Panc1 (cell line): ENCODE measurements around the gene ARMC12. TPM values are rescaled to one million over a fixed set of nuclear protein-coding genes. Genes with fewer than 3 reads are reported as not detected.

ENCODE experiments used
- ATAC-seq: fragments of 200-7000 bp; cut with Tn5 transposase; 2 replicates; pipeline ENCODE4 v1.9.1; 2020; ENCODE audit warnings: mild to moderate bottlenecking, moderate library complexity
- BruUV-seq: library from RNA; stranded (reverse); fragments of 400-500 nt; replicated peaks from 2 replicates; lab custom pipeline; 2021; lab: Mats Ljungman, UMichigan
- CTCF ChIA-PET: fragments of 300-600 bp; sonication (Branson Sonifier 250); formaldehyde crosslinking; loops from one replicate; lab custom pipeline; 2022; ENCODE audit warnings: antibody characterized with exemption; lab: Charles Lee
- POLR2A ChIA-PET: fragments of 300-600 bp; sonication (Branson Sonifier 250); formaldehyde crosslinking; loops from one replicate; lab custom pipeline; 2022; ENCODE audit warnings: antibody characterized with exemption; lab: Charles Lee
- DNase-seq: peaks from one replicate; pipeline ENCODE4 v3.0.0-alpha.2; 2010; ENCODE audit warnings: low read depth, low spot score
- H3K27ac ChIP-seq: 2 replicates; pipeline ENCODE4 v1.5.1; 2011; ENCODE audit warnings: mild to moderate bottlenecking, low read length, inconsistent platforms
- H3K27me3 ChIP-seq: fragments of 200-500 bp; sonication (Bioruptor generic); 2 replicates; pipeline ENCODE4 v1.6.0; 2014; ENCODE audit warnings: low read length, inconsistent platforms; ENCODE audit not compliant: control insufficient read depth, insufficient read depth
- H3K36me3 ChIP-seq: fragments of 200-500 bp; sonication (Bioruptor generic); 2 replicates; pipeline ENCODE4 v1.5.1; 2014; ENCODE audit warnings: inconsistent platforms, mild to moderate bottlenecking, low read length, moderate library complexity; ENCODE audit not compliant: control insufficient read depth, insufficient read depth
- H3K4me1 ChIP-seq: 2 replicates; pipeline ENCODE4 v1.5.1; 2011; ENCODE audit warnings: inconsistent platforms, mild to moderate bottlenecking, low read length, moderate library complexity; ENCODE audit not compliant: control insufficient read depth, insufficient read depth
- H3K4me3 ChIP-seq, 2 experiments: 2 replicates each; pipeline ENCODE4 v1.5.1; 2011 to 2012; ENCODE audit warnings: low read depth in 2 of 2, low read length in 2 of 2, mild to moderate bottlenecking in 2 of 2, inconsistent platforms in 1 of 2, moderate library complexity in 1 of 2
- H3K9me3 ChIP-seq: fragments of 200-500 bp; sonication (Bioruptor generic); 2 replicates; pipeline ENCODE4 v1.5.1; 2014; ENCODE audit warnings: low read depth, mild to moderate bottlenecking, inconsistent platforms, low read length, moderate library complexity; ENCODE audit not compliant: control insufficient read depth, insufficient read depth
- CTCF ChIP-seq: fragments of 450-650 bp; IDR thresholded peaks from 2 replicates; pipeline ENCODE4 v1.5.1; 2017; ENCODE audit warnings: mild to moderate bottlenecking
- POLR2AphosphoS5 ChIP-seq: IDR thresholded peaks from 2 replicates; pipeline ENCODE4 v1.6.1; 2012; ENCODE audit warnings: mild to moderate bottlenecking, low read depth, low read length, moderate library complexity
- REST ChIP-seq, 2 experiments: IDR thresholded peaks; 2 replicates each; pipeline ENCODE4 v1.6.1; 2011 to 2012; ENCODE audit warnings: low read depth in 2 of 2, control low read depth in 1 of 2, low read length in 1 of 2, mild to moderate bottlenecking in 1 of 2, moderate library complexity in 1 of 2; ENCODE audit not compliant: insufficient read depth in 1 of 2
- SIN3A ChIP-seq: IDR thresholded peaks from 2 replicates; pipeline ENCODE4 v1.6.1; 2012; ENCODE audit warnings: low read depth, mild to moderate bottlenecking, low read length, moderate library complexity, borderline replicate concordance; ENCODE audit not compliant: insufficient read depth
- TCF7L2 ChIP-seq: IDR thresholded peaks from 2 replicates; pipeline ENCODE4 v1.6.1; 2011; ENCODE audit warnings: mild to moderate bottlenecking, low read depth, low read length, inconsistent platforms
- in situ Hi-C: cut with HindIII; loops from 2 replicates; pipeline ENCODE4 v1.10.0; 2016; ENCODE audit warnings: low sequenced_read_pairs, low pct_unique_long_range_greater_than_20kb
- intact Hi-C: fragments of 100-400 bp; cut with micrococcal nuclease; formaldehyde crosslinking; loops from one replicate; pipeline ENCODE4 v1.10.0; 2022; ENCODE audit not compliant: unreplicated experiment
- total RNA-seq: library from RNA; stranded (reverse); gene quantifications from one replicate; pipeline ENCODE4 v1.2.1, GENCODE V29; 2021; ENCODE audit not compliant: unreplicated experiment

The ARMC12 gene
- total RNA-seq, 1 experiment from 2014 or later, result 1.4 TPM

DNA sequence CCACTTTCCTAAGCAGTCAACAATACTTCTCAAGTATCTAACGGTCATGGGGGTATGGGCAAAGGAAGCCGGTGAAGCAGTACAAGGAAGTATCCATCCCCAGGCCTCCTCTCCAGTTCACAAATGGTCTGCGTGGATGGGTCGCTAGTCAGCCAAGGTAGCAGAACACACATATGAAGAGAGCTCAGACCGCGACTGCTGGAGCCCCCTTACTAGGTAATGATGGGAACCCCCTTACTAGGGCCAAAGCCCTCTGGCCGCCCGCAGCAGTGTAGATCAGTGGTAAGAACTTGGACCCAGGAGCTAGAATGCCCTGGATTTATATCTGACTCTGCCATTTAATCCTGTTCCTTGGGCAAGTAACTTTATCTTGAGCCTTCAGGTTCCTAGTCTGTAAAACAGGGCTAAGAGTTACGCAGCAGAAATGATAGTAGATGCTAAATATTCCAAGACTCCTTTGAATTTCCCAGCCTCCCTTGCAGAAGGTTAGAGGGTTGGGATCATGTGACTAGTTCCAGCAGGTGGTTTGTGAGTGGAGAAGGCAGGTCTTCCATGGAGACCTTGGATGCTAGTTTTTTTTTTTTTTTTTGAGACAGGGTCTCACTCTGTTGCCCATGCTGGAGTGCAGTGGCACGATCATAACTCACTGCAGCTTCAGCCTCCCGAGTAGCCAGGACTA, 37.4 kb downstream of the ARMC12 start:
- no peak for TF ChIP-seq SIN3A
- TF ChIP-seq CTCF, result no peak
- TF ChIP-seq TCF7L2, result no peak
- no peak for TF ChIP-seq POLR2AphosphoS5
- TF ChIP-seq REST (IDR thresholded peaks at IDR 0.05; ENCODE audit: insufficient read depth in 1 of 2, low read depth in 2 of 2, low read length in 1 of 2), result no peak
- Histone ChIP-seq H3K9me3 (no peaks in the 10 kb centered on the region), H3K36me3 (no peaks in the 10 kb centered on the region), H3K27me3 (no peaks in the 10 kb centered on the region), H3K4me1 (no peaks in the 10 kb centered on the region), H3K4me3 (no peak overlapping the region), H3K27ac (no peak overlapping the region)
- CTCF ChIA-PET, result no interaction called here
- intact Hi-C loops, result no loop called here
- ATAC-seq (no peak), DNase-seq (no peak)
- in situ Hi-C loops, result no loop called here
- no TSS peak for BruUV-seq
- POLR2A ChIA-PET, result no interaction called here

DNA sequence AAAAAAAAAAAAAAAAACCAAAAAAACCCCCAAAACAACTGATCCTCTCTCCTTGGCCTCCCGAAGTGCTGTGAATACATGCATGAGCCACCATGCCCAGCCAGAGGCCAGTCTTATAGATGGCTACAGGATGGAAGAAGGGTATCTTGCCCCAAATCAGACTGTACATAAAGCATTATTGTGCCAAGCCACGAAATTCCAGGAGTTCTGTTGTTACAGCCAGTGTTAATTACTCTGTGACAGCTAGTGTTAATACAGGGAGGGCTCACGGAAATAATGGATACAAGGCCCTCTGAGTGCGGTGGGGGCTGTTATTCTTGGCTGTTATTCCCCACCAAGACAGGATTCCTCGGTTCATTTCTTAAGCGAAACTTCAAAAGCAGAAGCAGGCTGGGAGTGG, 38.2 kb downstream of the ARMC12 start:
- Histone ChIP-seq H3K36me3 (no peaks in the 10 kb centered on the region), H3K4me3 (no peak overlapping the region), H3K4me1 (no peaks in the 10 kb centered on the region), H3K9me3 (no peaks in the 10 kb centered on the region), H3K27ac (no peak overlapping the region), H3K27me3 (no peaks in the 10 kb centered on the region)
- TF ChIP-seq POLR2AphosphoS5 (no peak), SIN3A (no peak), CTCF (no peak), REST (IDR thresholded peaks at IDR 0.05; ENCODE audit: insufficient read depth in 1 of 2, low read depth in 2 of 2, low read length in 1 of 2) (no peak), TCF7L2 (no peak)
- in situ Hi-C loops (no loop called here), intact Hi-C loops (no loop called here)
- DNase-seq (no peak), ATAC-seq (no peak)
- no TSS peak for BruUV-seq
- ChIA-PET CTCF (no interaction called here), POLR2A (no interaction called here)
